Activated naive CD8-positive, alpha-beta T cell treated with anti-CD3 and anti-CD28 coated beads for 36 hours (primary cell): ENCODE data around the gene LIPT2. TPM values are rescaled to one million over a fixed set of nuclear protein-coding genes. Genes with fewer than 3 reads are reported as not detected.

Experiments used
- total RNA-seq, 2 experiments: library from RNA; stranded (reverse); gene quantifications; one replicate each; pipeline ENCODE4 v1.2.3, GENCODE V29; 2021

Gene LIPT2
- total RNA-seq, 2 experiments from 2014 or later = 4.2 to 6.0 TPM

Other genes starting within 250 kb of the LIPT2 start
- gene P4HA3, start 182.1 kb downstream of the LIPT2 start, total RNA-seq = not detected
- 10 to 100 TPM; 10.3 to 11.0 TPM for gene PGM2L1, start 95.3 kb downstream of the LIPT2 start, total RNA-seq
- gene KCNE3, start 26.2 kb downstream of the LIPT2 start, total RNA-seq = not detected
- 10 to 100 TPM; 68.4 to 71.3 TPM for gene POLD3, start 98.9 kb upstream of the LIPT2 start, total RNA-seq
- gene CHRDL2, start 237.7 kb upstream of the LIPT2 start, total RNA-seq = not detected